CMK (cell line): ENCODE data around the gene THOC6.

Source experiments
- DNase-seq: peaks from one replicate; pipeline ENCODE4 v3.0.0-alpha.2; 2010; ENCODE audit warnings: low read depth

THOC6 gene

DNA sequence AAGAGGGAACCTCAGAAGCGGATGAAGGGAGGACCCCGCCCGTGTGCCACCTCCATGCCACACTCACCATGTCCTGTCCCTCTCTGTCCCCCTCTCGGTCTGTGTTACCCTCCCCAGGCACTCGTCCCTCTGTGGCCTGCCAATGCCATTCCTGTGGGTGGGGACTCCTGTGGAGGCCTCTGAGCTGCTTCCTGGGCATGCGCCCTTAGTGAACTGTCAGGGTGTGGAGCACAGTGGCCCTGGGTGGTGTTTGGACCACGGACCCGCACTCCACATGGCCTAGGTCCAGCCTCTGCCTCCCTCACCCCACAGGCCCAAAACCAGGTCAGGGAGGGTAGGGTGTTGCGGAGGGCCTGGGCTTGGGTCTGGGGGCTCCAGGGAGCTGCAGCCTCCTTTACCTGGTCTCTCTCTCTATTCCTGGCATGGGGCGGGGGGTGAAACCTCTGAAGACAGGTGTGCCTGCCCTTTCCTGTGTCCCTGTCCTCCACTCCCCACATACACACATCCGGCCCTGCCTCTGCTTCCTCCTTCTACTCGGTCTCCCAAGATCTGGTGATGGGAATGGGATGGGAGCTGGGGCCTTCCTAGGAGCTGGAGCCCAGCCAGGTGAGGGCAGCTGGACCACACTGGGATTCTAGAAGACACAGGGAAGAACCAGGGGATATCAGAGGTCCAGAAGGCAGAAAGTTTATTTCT is 32.1 kb upstream of the THOC6 start:
- DNase-seq = no peak

- no peak for DNase-seq
Observed at GRCh38 chr16:2992383-2993081, 31.3 kb upstream of the THOC6 start.

DNA sequence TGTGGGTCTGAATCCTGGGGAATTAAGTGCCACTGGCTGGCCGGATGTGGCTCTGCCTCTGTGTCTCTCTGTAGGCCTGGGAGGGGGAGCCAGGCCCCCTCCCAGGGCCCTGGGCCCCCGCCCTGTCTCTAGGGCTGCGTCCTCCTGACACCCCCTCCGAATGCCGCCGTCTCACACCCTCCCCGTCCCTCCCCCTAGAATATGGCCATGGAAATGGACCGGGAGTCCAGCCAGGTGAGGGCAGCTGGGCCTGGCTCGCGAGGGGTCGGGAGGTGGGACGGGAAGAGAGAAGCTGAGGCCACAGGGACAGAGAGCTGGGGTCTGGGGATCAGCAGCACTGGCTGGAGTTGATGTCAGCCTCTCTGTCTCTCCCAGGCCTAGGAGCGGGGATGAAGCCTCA is 27.5 kb upstream of the THOC6 start:
- DNase-seq = no peak

DNA sequence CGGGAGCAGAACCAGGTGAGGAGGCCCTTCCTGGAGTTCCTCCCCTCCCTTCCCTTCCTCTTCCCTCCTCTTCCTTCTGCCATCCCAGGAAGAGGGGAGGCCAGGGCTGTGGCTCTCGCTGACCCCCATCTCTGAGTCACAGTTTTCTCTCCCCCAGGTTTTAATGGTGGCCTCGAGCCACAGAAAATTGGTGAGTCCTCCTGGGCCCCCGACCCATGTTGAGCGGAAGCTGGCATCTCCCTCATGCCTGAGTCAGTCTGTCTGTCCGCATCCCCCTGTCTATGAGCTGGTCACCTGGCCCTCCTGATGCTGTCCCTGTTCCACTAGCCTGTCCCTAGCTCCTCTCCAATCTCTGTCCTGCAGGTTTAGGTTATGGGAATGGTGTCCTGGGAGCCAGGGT is 23.9 kb upstream of the THOC6 start:
- no peak for DNase-seq

DNA sequence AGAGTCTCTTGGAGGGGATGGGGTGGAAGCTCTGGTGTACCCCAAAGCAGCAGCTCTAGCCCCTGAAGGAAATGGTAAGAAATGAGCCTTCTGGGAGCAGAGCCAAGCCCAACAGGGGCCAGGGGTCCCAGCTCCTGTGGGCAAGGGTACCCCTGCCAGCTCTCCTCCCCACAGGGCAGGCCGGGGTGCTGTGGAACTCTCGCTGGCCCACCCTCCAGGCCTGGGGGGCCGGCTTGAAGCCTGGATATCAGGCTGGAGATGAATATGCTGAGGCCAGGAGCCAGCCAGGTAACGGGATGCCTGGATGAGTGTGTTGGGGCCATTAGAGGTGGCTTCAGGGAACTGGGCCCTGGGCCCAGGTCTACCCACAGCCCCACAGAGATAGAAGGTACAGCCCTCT is 23.3 kb upstream of the THOC6 start:
- DNase-seq = no peak

GRCh38 chr16:3001316-3001715 is 22.5 kb upstream of the THOC6 start:
- no peak for DNase-seq

GRCh38 chr16:3003582-3004270 is 20.1 kb upstream of the THOC6 start:
- peak; percentile 100 for DNase-seq

DNA sequence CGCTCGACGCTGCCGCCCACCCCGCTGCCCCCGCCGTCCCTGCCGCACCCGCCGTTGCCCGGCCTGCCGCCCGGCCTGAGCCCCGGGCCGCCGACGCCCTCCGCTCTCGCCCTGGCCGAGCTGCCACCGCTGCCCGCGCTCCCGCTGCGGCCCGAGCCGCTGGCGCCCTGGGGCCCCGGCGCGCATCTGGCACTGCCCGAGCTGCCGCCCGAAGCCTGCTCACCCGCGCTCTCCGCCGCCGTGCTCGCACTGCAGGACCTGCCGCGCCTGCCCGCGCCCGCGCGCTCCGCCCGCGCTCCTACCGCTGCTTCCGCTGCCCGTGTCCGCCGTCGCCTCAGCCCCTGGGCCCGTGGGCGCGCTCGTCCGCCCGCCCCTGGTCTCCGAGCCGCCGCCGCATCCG is 19.5 kb upstream of the THOC6 start:
- no peak for DNase-seq

DNA sequence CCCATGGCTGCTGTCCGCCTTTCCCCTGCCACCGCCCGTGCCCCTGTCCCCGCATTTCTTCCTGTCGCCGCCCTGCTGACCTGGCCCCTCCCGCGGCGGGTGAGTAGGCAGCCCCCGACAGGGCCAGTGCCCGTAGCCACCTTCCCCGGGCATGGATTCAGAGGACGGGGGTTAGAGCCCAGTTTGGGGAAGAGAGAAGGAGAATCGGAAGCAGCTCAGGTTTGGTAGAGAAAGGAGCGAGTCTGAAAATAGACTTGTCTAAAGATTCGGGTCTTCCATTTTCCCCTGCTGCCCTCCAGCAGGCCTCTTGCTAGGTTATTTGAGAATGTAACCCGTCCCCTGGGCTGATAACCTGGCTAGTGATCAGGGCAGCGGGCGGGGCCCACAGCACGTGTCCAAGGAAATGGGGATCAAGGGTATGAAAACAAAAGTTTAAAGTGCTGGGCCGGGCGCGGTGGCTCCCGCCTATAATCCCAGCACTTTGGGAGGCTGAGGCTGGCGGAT is 19.0 kb upstream of the THOC6 start:
- DNase-seq = no peak

DNA sequence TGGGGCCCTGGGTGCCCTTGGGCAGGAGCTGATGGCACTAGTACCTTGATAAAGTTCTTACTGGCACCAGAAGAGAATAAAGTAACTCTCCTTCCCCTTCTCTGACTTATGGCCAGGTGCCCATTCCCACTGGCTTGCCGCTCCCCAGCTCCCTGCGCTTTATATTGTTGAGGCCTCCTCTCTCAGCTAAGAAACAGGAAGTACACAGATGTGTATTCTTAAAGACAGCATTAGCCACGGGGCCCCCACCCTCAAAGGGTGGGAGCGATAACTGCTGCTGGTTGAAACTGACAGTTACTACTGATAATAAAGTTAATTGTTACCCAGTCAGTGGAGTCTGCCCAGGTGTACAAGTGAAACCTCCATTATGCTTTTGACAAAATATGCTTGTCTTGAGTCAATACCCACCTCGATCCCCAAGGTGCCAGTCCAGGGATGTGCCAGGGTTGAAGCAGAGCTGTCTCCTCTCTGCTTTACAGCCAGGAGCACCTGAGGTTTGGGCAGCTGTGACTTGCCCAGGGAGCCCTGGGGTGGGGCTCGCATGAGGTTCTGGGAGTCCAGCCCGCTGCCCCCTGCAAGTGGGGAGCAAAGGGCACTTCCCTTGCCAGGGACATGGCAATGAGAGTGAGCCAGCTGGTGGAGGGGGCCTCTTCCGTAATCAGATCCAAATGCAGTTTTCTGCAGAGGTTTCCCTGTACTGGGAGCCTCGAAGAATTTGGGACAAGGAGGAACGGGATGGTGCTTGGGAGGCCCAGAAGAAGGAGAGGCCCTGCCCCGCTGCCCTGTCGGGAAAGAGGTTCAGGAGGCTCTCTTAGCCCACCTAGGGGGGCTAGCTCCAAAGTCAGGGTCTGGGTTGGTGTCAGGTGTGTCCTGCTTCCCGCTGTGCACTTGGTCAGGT is 16.5 kb upstream of the THOC6 start:
- DNase-seq = no peak

DNA sequence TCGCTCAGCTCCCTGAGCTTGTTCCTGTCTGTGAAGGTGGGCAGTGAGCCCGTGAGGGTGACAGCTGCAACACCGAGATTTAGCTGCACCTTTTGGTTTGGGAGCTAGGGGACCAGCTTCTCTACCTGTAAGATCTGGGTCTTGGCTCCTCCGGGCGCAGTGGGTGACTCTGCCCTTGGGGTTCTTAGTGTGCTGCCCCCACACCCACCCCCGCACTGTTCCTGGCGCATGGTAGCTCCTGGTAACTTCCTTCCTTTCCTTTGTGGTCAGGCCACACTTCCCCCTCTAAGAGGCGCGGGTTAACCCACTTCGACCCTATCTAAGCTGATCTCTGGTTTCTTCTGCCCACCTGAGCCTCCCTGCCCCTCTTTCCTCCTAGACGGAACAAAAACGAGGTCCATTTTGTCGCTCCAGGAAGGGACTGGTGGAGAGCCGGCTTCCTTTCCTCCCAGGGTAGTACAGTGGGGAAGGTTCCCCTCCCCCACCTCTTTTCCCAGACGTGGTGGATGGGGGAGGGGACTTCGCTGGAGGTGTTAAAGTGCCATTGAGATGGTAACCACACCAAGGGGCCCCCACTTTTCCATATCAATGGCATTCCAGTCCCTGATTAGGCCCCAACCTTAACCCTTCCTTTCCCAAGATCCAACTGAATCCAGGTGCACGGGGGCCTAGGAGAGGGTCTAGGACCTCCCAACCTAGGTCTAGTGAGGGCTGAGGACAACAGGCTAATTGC is 15.7 kb upstream of the THOC6 start:
- peak; percentile 94 for DNase-seq

GRCh38 chr16:3008690-3009037 is 15.2 kb upstream of the THOC6 start:
- DNase-seq = no peak

GRCh38 chr16:3009568-3010390 is 14.1 kb upstream of the THOC6 start:
- DNase-seq = no peak

GRCh38 chr16:3010510-3010909 is 13.3 kb upstream of the THOC6 start:
- no peak for DNase-seq

GRCh38 chr16:3012246-3012645 is 11.6 kb upstream of the THOC6 start:
- DNase-seq = no peak

DNA sequence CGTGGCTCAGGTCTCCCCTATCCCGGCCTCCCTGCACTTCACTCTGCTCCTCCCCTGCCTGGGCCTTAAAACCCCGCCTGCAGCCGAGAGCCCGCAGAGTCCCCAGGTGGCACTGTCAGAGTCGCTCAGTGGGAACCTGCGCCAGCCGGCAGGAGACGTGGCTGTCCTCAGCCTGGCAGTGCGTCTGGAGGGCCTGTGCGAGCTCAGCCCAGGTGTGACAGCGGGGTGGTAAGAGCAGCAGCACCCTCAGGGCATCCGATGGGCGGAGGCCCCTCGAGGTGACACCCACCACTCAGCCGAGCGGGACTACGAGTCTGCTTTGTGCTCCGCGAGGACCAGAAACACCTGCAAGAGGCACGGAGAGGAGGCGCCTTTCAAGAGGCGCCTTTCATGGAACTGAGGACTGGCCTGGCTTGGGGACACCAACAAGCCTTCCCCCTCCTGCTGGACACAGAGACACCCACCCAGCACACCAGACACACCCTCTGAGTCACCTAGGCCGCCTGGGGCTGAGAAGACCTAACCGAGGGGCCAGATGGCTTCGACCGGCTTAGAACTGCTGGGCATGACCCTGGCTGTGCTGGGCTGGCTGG is 10.9 kb upstream of the THOC6 start, which contains the start of gene CLDN9:
Gene CLDN9, plus strand, starts transcription at position 96 of the 593 bp plus-strand sequence. Its CDS starts 440 bp downstream, at position 536.
- no peak for DNase-seq

DNA sequence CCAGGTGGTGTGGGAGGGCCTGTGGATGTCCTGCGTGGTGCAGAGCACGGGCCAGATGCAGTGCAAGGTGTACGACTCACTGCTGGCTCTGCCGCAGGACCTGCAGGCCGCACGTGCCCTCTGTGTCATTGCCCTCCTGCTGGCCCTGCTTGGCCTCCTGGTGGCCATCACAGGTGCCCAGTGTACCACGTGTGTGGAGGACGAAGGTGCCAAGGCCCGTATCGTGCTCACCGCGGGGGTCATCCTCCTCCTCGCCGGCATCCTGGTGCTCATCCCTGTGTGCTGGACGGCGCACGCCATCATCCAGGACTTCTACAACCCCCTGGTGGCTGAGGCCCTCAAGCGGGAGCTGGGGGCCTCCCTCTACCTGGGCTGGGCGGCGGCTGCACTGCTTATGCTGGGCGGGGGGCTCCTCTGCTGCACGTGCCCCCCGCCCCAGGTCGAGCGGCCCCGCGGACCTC is 10.3 kb upstream of the THOC6 start:
- DNase-seq = no peak

GRCh38 chr16:3013998-3014690 is 9.7 kb upstream of the THOC6 start:
- DNase-seq = no peak

- no peak for DNase-seq
Observed at GRCh38 chr16:3014971-3015370, 8.9 kb upstream of the THOC6 start.
